ENCODE data around the gene IL13RA1. TPM values are rescaled to one million over a fixed set of nuclear protein-coding genes. Genes with fewer than 3 reads are reported as not detected.

Gene IL13RA1
- total and polyA plus RNA-seq, 2 of the 13 experiments (the other 11 are each of a cell fraction or from before 2014, with no cell fraction given), result 56.6 to 73.5 TPM

DNA sequence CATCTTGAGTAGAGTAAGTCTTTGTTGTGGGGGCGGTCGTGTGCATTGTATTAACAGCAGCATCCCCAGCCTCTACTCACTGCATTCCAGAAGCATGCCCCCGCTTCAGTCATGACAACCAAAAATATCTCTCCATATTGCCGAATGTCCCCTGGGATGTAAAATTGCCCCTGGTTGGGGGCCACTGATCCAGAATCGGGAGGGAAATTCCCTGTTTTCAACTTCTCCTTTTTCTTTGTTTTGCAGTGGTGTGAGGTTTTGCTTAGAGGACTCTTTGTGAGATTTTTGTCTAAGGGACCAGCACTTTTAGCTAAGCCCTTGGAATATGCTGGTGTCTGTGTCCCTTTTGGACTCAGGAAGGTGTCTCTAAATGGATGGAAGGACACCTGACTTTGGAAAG lies 3.0 kb upstream of the IL13RA1 start (continued):
- TF ChIP-seq, protein P1, sequence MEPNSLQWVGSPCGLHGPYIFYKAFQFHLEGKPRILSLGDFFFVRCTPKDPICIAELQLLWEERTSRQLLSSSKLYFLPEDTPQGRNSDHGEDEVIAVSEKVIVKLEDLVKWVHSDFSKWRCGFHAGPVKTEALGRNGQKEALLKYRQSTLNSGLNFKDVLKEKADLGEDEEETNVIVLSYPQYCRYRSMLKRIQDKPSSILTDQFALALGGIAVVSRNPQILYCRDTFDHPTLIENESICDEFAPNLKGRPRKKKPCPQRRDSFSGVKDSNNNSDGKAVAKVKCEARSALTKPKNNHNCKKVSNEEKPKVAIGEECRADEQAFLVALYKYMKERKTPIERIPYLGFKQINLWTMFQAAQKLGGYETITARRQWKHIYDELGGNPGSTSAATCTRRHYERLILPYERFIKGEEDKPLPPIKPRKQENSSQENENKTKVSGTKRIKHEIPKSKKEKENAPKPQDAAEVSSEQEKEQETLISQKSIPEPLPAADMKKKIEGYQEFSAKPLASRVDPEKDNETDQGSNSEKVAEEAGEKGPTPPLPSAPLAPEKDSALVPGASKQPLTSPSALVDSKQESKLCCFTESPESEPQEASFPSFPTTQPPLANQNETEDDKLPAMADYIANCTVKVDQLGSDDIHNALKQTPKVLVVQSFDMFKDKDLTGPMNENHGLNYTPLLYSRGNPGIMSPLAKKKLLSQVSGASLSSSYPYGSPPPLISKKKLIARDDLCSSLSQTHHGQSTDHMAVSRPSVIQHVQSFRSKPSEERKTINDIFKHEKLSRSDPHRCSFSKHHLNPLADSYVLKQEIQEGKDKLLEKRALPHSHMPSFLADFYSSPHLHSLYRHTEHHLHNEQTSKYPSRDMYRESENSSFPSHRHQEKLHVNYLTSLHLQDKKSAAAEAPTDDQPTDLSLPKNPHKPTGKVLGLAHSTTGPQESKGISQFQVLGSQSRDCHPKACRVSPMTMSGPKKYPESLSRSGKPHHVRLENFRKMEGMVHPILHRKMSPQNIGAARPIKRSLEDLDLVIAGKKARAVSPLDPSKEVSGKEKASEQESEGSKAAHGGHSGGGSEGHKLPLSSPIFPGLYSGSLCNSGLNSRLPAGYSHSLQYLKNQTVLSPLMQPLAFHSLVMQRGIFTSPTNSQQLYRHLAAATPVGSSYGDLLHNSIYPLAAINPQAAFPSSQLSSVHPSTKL (CRISPR knock-in tag; IDR thresholded peaks at IDR 0.05), result no peak
- no peak for TF ChIP-seq ZNF792 (CRISPR knock-in tag; IDR thresholded peaks at IDR 0.05)
- no peak for TF ChIP-seq POLR2AphosphoS5 (IDR thresholded peaks at IDR 0.05; ENCODE audit: low read depth, low read length)
- TF ChIP-seq, protein P2, sequence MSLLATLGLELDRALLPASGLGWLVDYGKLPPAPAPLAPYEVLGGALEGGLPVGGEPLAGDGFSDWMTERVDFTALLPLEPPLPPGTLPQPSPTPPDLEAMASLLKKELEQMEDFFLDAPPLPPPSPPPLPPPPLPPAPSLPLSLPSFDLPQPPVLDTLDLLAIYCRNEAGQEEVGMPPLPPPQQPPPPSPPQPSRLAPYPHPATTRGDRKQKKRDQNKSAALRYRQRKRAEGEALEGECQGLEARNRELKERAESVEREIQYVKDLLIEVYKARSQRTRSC (CRISPR knock-in tag; IDR thresholded peaks at IDR 0.05; ENCODE audit: low read depth), result no peak
- no peak for TF ChIP-seq HOXA9 (CRISPR knock-in tag; IDR thresholded peaks at IDR 0.05; ENCODE audit: borderline replicate concordance)
- no peak for TF ChIP-seq SP1 (IDR thresholded peaks at IDR 0.05)
- TF ChIP-seq SP1 (CRISPR knock-in tag; IDR thresholded peaks at IDR 0.05), result no peak
- no peak for TF ChIP-seq CBFB (CRISPR knock-in tag; IDR thresholded peaks at IDR 0.05)

DNA sequence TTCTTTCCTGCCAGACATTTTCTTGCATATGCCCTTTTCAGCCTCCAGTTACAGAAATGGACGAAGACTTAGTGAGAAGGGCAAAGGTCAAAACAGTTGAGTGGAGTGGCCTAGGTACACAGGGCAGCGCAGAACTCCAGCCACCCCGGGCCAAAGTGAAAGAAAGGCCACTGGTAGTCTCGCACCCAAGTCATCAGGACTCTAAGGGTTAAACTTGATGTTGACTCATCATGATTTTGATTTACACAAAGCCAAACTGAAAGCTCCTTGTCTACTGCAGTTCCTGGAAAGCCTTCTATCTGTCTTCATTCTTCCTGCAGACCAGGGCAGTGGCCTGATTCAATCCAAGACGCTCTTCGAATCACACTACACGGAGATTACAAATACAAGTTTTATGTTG lies 2.6 kb upstream of the IL13RA1 start:
- FAIRE-seq (peak; percentile 66), ATAC-seq (no peak), DNase-seq (ENCODE audit: low spot score) (peak; percentile 16)
- Histone ChIP-seq H3K4me2 (ENCODE audit: low read depth, low read length) (peak overlapping the region; percentile 51), H3K27me3 (ENCODE audit: control insufficient read depth in 1 of 2, insufficient read depth in 2 of 2, low read length in 2 of 2) (no peaks in the 10 kb centered on the region), H3K36me3 (replicated peaks in 1 of 2; ENCODE audit: control insufficient read depth in 1 of 2, insufficient read depth in 2 of 2, low read length in 2 of 2) (no peaks in the 10 kb centered on the region), H3K4me1 (ENCODE audit: insufficient read depth, low read length) (peaks cover 44% of the 10 kb centered on the region), H3K27ac (ENCODE audit: extremely low read length, insufficient read depth, low read length) (no peak overlapping the region), H3K9ac (ENCODE audit: insufficient read depth, low read depth, low read length) (peak overlapping the region; percentile 34; the same call in 1 of the 2 replicates), H3K4me3 (replicated peaks in 1 of 3; ENCODE audit: insufficient read depth in 1 of 3, low read depth in 2 of 3, low read length in 3 of 3) (no peak overlapping the region), H4K20me1 (ENCODE audit: insufficient read depth, low read length) (no peaks in the 10 kb centered on the region), H3K79me2 (ENCODE audit: insufficient read depth, low read length) (peaks cover 18% of the 10 kb centered on the region), H3K9me3 (ENCODE audit: low read length) (no peaks in the 10 kb centered on the region), H2AFZ (ENCODE audit: low read length) (no peak overlapping the region)
- 17% methylated on average over 7 of the region's 7 CpGs for WGBS (ENCODE audit: low lambda C conversion rate)
- ChIA-PET POLR2A (no interaction called here), CTCF (ENCODE audit: low intra/inter-chr PET ratio, low total read pairs) (no interaction called here)
- intact Hi-C loops (cut with micrococcal nuclease; ENCODE audit: unreplicated experiment) (loop anchor here (5.0 kb wide), 2 partner anchors 82 to 728 kb away; no protein-coding TSS in a partner anchor), in situ Hi-C loops (cut with HindIII; ENCODE audit: extremely low pct_ligation_motif_present, low pct_unique_long_range_greater_than_20kb) (no loop called here)
- no TSS peak for BruUV-seq (replicated peaks)
- TF ChIP-seq BCL6 (CRISPR knock-in tag; IDR thresholded peaks at IDR 0.05), result peak; percentile 94
- no peak for TF ChIP-seq SPEN (CRISPR knock-in tag; IDR thresholded peaks at IDR 0.05; ENCODE audit: low read depth)
- TF ChIP-seq, protein P3, sequence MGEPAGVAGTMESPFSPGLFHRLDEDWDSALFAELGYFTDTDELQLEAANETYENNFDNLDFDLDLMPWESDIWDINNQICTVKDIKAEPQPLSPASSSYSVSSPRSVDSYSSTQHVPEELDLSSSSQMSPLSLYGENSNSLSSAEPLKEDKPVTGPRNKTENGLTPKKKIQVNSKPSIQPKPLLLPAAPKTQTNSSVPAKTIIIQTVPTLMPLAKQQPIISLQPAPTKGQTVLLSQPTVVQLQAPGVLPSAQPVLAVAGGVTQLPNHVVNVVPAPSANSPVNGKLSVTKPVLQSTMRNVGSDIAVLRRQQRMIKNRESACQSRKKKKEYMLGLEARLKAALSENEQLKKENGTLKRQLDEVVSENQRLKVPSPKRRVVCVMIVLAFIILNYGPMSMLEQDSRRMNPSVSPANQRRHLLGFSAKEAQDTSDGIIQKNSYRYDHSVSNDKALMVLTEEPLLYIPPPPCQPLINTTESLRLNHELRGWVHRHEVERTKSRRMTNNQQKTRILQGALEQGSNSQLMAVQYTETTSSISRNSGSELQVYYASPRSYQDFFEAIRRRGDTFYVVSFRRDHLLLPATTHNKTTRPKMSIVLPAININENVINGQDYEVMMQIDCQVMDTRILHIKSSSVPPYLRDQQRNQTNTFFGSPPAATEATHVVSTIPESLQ (CRISPR knock-in tag; conservative IDR thresholded peaks at IDR 0.05), result no peak
- peak; percentile 92 for TF ChIP-seq ZNF652 (CRISPR knock-in tag; IDR thresholded peaks at IDR 0.05; ENCODE audit: borderline replicate concordance, low read depth)
- TF ChIP-seq KMT2A (CRISPR knock-in tag; IDR thresholded peaks at IDR 0.05), result no peak
- TF ChIP-seq FOXA1 (IDR thresholded peaks at IDR 0.05), result no peak
- TF ChIP-seq FOXA1 (CRISPR knock-in tag; IDR thresholded peaks at IDR 0.05), result peak; percentile 24; the same call in 1 of the 2 replicates
- TF ChIP-seq FOSL2 (CRISPR knock-in tag; IDR thresholded peaks at IDR 0.05), result peak; percentile 71
- no peak for TF ChIP-seq ZNF790 (CRISPR knock-in tag; IDR thresholded peaks at IDR 0.05; ENCODE audit: borderline replicate concordance)
- no peak for TF ChIP-seq HNRNPLL (IDR thresholded peaks at IDR 0.05; ENCODE audit: low read depth, low read length, poor library complexity, severe bottlenecking)
- no peak for TF ChIP-seq ZSCAN21 (CRISPR knock-in tag; IDR thresholded peaks at IDR 0.05; ENCODE audit: borderline replicate concordance)
- TF ChIP-seq HDAC2 (CRISPR knock-in tag; IDR thresholded peaks at IDR 0.05), result 0 out of 2 replicates have a peak, but pooled peaks have one; percentile 17
- TF ChIP-seq NR2F2 (IDR thresholded peaks at IDR 0.05; ENCODE audit: borderline replicate concordance, low read depth), result no peak
